Lung (tissue), 12 donors: ENCODE measurements around the gene FBXL16. TPM values are rescaled to one million over a fixed set of nuclear protein-coding genes. Genes with fewer than 3 reads are reported as not detected.

ENCODE experiments used
- ATAC-seq: fragments of 200-7000 bp; cut with Tn5 transposase; one replicate; pipeline ENCODE4 v1.9.1; 2020; ENCODE audit warnings: moderate number of reproducible peaks; ENCODE audit not compliant: insufficient read depth, low FRiP score
- DNase-seq, 3 donors: peaks; one replicate each; pipeline ENCODE4 v3.0.0-alpha.2; 2013 to 2017
- H3K27ac ChIP-seq, 2 donors: one replicate each; pipeline ENCODE4 v1.5.1; 2013; ENCODE audit warnings: mild to moderate bottlenecking in 2 of 2, moderate library complexity in 2 of 2, control low read depth in 1 of 2, inconsistent platforms in 1 of 2, low read depth in 1 of 2, low read length in 1 of 2
- H3K27me3 ChIP-seq, 3 donors: one replicate each; pipeline ENCODE4 v1.5.1; 2013; ENCODE audit warnings: low read length in 2 of 3; ENCODE audit not compliant: control insufficient read depth in 3 of 3, insufficient read depth in 3 of 3
- H3K36me3 ChIP-seq, 4 donors: one replicate each; pipeline ENCODE4 v1.5.1; 2013; ENCODE audit warnings: low read length in 4 of 4, mild to moderate bottlenecking in 1 of 4, moderate library complexity in 1 of 4; ENCODE audit not compliant: control insufficient read depth in 4 of 4, insufficient read depth in 4 of 4
- H3K4me1 ChIP-seq, 5 donors: one replicate each; pipeline ENCODE4 v1.5.1; 2013; ENCODE audit warnings: low read length in 5 of 5, mild to moderate bottlenecking in 2 of 5, moderate library complexity in 1 of 5; ENCODE audit not compliant: control insufficient read depth in 5 of 5, insufficient read depth in 5 of 5
- H3K4me3 ChIP-seq: one replicate; pipeline ENCODE4 v1.5.1; 2013; ENCODE audit warnings: mild to moderate bottlenecking, control low read depth, moderate library complexity
- H3K9ac ChIP-seq, 2 donors: one replicate each; pipeline ENCODE4 v1.5.1; 2013; ENCODE audit warnings: low read length in 2 of 2, control low read depth in 1 of 2; ENCODE audit not compliant: insufficient read depth in 1 of 2
- H3K9me3 ChIP-seq, 4 donors: one replicate each; pipeline ENCODE4 v1.5.1; 2013; ENCODE audit warnings: low read length in 3 of 4, mild to moderate bottlenecking in 1 of 4, moderate library complexity in 1 of 4; ENCODE audit not compliant: control insufficient read depth in 4 of 4, insufficient read depth in 3 of 4
- CTCF ChIP-seq: IDR thresholded peaks from 2 replicates; pipeline ENCODE4 v1.5.1; 2012; ENCODE audit warnings: mild to moderate bottlenecking; ENCODE audit errors: control extremely low read depth, extremely low read depth
- WGBS, 2 donors: extraction: QIAGEN DNeasy Blood & Tissue Kit; methylation state at CpG; one replicate each; pipeline ENCODE4 v1.1.7; 2013; 5-methylcytosine and 5-hydroxymethylcytosine counted together
- polyA plus RNA-seq, 2 donors: library from polyadenylated mRNA; stranded (reverse); fragments of 200-250 nt; gene quantifications; one replicate each; pipeline ENCODE4 v1.2.1, GENCODE V29; 2013
- total RNA-seq, 2 donors: library from RNA; depleted of rRNA in 1 of 2; stranded (reverse); fragments of >200 nt in 1 of 2; gene quantifications; one replicate each; pipeline ENCODE4 v1.2.1, GENCODE V29; 2014 to 2021
- donor health status: control.
- donor health status: control.
- donor health status: Bipolar disorder and iron deficiency.
- donor health status: healthy.
- donor health status: DM: yes; HTN: yes; CAD: no.

The FBXL16 gene
- total and polyA plus RNA-seq, 4 donors, result 0.14 to 7.4 (median 2.9) TPM

GRCh38 chr16:711548-712320, 6.1 kb upstream of the FBXL16 start:
- Histone ChIP-seq H3K36me3 (no peaks in the 10 kb centered on the region), H3K4me3 (no peak overlapping the region), H3K9me3 (peaks cover 0 to 5% (median 0%) of the 10 kb centered on the region in 4 donors), H3K27me3 (peaks cover 3 to 34% (median 10%) of the 10 kb centered on the region in 3 donors), H3K27ac (no peak overlapping the region), H3K9ac (no peak overlapping the region), H3K4me1 (peaks cover 0 to 13% (median 8%) of the 10 kb centered on the region in 5 donors)
- ATAC-seq, result peak; percentile 62
- TF ChIP-seq CTCF, result peak; percentile 94
- WGBS, 2 donors, result 11 to 15% methylated on average over 22 to 25 of the region's 25 CpGs
- DNase-seq, result peak; percentile 55 to 79 (median 65)

GRCh38 chr16:711084-711483, 5.5 kb upstream of the FBXL16 start:
- WGBS, 2 donors, result 74 to 85% methylated on average over 12 of the region's 12 CpGs
- peaks cover 6 to 34% (median 11%) of the 10 kb centered on the region in 3 donors for H3K27me3 ChIP-seq
- peaks cover 0 to 5% (median 0%) of the 10 kb centered on the region in 4 donors for H3K9me3 ChIP-seq
- H3K4me1 ChIP-seq, result peaks cover 0 to 10% (median 4%) of the 10 kb centered on the region in 5 donors
- H3K9ac ChIP-seq, result no peak overlapping the region
- DNase-seq (no peak), ATAC-seq (no peak)
- no peaks in the 10 kb centered on the region for H3K36me3 ChIP-seq
- H3K4me3 ChIP-seq, result no peak overlapping the region
- no peak for TF ChIP-seq CTCF
- no peak overlapping the region for H3K27ac ChIP-seq

GRCh38 chr16:710500-711075, 5.0 kb upstream of the FBXL16 start:
- Histone ChIP-seq H3K4me1 (peaks cover 0 to 5% (median 0%) of the 10 kb centered on the region in 5 donors), H3K36me3 (no peaks in the 10 kb centered on the region), H3K27me3 (peaks cover 7 to 31% (median 11%) of the 10 kb centered on the region in 3 donors), H3K9me3 (peaks cover 0 to 5% (median 0%) of the 10 kb centered on the region in 4 donors), H3K27ac (no peak overlapping the region), H3K4me3 (no peak overlapping the region), H3K9ac (no peak overlapping the region)
- DNase-seq (no peak), ATAC-seq (no peak)
- 67 to 69% methylated on average over 21 of the region's 21 CpGs for WGBS, 2 donors
- TF ChIP-seq CTCF, result no peak
